Iris pigment epithelial cell (primary cell): ENCODE results near the gene MAP2K7.
"Not testable (repeated sequence)": the region's sequence is repeated elsewhere in the genome, so short reads cannot be mapped to it uniquely, and the experiment has no call there.

Experiments used
- DNase-seq: peaks from one replicate; pipeline ENCODE4 v3.0.0-alpha.2; 2011; ENCODE audit warnings: low read depth

The MAP2K7 gene

DNA sequence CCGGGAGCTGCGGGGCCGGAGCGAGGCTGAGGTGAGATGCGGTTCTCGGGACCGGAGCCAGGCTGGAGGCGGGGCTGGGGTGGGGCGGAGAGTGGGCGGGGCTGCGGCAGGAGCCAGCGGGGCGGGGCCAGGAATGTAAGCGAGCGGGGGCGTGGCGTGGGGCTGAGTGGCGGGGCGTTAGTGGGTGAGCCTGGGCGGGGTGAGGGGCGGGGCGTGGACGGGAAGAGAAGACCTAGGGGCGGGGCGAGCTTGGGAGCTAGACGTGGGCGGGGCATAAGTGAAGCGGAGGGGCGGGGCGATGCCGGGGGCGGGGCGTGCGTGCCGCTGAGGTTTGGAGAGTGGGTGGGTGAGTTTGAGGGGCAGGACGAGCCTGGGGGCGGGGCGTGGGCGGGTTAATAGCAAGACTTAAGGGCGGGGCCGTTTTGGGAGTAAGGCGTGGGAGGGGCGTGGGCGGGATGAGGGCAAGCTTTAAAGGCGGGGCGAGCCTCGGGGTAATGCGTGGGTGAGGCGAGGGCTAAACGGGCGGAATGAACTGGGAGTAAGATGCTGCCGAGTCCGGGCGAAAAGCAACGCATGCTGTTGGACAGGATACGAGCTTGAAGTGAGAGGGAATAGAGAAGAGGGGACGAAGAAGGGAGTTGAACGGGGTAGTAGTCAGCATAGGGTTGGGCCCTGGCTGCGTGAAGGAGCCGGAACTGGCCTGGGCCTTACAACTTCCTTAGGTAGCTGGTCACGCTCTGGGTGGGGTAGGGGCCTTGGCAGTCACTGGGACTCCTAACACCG lies 17.0 kb downstream of the MAP2K7 start:
- peak; percentile 96 for DNase-seq

DNA sequence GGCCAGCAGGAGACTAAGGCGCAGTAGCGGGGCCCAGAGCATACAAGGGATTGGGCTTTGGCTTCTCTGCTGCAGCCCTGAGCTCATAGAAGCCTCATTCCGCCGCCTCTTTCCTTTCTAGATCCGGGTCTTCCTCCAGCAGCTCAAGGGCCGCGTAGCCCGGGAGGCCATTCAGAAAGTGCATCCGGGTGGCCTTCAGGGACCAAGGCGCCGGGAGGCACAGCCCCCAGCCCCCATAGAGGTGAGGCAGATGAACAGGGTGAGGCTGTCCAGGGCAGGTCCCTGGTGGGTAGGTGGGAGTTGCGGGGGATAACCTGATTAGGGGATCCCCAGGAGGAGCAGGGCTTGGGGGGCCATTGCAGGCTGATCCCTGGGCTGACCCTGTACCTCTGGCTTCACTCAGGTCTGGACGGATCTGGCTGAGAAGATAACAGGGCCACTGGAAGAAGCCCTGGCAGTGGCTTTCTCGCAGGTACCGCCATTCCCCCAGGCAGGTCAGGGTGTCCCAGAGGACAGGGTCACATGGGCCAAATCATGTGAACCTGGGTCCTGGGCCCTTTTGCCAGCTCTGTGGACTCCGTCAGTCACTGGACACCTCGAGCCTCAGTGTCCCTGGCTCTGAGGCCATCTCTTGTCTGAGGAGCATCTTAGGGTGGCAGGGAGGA lies 17.8 kb downstream of the MAP2K7 start:
- DNase-seq, result no peak

DNA sequence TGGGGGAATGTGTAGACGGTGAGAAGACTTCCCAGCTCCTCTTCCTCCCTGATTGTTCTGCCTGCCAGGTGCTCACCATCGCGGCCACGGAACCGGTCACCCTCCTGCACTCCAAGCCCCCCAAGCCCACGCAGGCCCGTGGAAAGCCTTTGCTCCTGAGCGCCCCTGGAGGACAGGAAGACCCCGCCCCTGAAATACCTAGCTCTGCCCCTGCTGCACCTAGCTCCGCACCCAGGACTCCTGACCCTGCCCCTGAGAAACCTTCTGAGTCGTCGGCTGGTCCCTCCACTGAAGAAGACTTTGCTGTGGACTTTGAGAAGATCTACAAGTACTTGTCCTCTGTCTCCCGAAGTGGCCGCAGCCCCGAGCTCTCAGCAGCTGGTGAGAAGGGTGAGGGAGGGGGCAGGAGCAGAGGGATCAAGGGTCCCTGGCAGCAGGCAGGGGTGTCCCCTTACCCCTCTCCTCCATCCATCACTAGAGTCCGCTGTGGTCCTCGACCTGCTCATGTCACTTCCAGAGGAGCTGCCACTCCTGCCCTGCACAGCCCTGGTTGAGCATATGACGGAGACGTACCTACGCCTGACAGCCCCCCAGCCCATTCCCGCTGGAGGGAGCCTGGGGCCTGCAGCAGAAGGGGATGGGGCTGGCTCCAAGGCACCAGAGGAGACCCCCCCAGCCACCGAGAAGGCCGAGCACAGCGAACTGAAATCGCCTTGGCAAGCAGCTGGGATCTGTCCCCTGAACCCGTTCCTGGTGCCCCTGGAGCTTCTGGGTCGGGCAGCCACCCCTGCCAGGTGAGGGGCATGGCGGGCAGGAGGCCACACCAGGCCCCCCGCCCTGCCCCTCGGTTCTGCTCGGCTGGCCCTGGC lies 18.5 kb downstream of the MAP2K7 start:
- DNase-seq, result no peak

DNA sequence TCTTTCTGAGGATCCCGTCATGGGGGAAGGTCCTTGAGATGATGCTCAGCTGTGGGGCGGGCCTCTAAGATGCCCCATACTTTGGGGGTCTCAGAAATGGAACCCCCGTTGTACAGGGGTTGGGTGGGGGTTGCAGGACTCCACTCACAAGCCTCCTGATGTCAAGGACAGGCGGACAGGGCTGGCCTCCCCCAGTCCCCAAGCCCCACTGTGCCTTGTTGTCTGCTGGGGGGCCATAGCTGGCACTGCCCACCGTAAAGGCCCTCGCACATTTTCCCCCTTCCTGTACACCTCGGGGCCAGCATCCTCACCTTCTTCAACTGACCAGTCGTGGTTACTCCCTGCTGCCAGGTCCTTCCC lies 19.1 kb downstream of the MAP2K7 start:
- no peak for DNase-seq

DNA sequence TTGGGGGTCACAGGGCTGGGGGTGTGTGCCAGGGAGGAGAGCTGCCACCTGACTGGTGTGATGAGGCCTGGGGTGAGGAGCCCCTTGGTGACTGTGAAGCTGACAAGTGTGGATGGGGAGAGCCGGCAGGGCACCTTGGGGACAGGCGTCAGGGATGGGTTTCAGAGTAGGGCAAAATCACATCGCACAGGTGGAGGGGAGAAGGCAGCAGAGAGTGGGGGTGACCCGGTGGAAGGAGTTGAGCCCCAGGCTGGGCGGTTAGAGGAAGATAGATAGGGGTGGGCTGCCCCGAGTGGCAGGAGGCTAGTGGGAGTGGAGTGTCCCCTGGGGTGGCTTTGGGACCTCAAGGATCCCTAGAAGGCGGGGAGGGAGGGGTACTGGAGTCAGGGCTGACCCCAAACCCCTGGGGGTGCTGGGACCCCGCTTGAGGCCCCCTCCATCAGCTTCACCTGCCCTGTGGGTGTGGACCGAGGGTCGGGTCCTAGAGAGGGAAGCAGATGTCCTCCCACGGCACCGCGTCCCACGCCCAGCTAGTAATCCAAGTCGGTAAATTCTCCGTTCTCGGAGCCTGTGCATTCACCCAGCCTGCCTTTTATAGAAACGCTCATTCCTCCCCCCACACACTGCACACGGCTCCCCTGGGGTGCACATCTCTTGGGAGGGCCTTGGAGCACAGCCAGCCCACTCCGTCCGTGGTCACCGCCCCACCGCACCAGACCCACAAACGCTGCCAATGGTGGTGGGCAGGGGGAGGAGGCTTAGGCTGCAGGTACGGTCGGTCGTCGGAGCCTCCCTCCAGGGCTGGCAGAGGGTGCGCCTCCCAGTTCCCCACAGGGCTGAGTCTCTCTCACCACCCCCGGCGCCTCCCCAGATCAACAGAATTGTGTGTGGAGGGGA lies 19.9 kb downstream of the MAP2K7 start:
- DNase-seq, result no peak

DNA sequence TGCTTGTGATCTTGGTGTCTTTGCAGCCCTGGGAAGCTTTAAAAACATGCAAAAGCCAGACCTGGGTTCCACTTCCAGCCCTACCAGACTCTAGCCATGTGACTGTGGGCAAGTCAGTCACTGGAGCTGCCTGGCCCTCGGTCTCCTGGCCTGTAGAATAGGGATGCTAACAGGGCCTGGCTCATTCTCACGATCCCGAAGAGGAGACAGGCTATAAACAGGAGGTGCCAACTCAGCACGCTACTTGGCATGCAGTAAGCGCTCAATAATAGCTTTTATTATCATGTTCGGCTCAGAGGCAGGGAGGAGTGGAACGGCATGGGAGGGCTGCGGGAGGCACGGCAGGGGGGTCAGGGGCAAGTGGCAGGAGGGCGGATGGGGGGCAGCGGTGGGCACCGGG lies 20.6 kb downstream of the MAP2K7 start:
- DNase-seq, result no peak

DNA sequence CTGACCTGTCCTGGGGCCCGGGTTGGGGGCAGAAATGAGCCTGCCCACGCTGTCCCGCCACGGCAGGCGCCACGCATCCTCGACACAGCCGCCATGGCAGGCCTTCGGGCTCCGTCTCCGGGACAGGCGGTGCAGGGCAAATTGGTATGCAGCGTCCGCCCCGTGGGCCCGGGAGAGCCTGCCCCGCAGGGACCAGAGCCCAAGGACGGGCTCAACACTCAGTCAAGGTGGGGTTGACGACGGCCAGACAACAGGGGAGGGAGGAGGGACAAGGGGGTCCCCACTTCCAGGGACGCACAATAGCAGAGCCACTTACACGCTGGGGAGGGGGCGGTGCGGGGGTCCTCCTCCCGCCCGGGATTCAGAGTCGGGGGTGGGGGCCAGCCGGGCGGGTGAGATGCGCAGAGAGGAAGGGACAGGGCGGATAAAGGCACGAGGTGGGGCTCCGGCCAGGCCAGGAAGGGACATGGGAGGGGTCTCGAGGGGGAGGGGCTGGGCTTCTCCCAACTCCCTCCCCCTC lies 21.0 kb downstream of the MAP2K7 start:
- no peak for DNase-seq

DNA sequence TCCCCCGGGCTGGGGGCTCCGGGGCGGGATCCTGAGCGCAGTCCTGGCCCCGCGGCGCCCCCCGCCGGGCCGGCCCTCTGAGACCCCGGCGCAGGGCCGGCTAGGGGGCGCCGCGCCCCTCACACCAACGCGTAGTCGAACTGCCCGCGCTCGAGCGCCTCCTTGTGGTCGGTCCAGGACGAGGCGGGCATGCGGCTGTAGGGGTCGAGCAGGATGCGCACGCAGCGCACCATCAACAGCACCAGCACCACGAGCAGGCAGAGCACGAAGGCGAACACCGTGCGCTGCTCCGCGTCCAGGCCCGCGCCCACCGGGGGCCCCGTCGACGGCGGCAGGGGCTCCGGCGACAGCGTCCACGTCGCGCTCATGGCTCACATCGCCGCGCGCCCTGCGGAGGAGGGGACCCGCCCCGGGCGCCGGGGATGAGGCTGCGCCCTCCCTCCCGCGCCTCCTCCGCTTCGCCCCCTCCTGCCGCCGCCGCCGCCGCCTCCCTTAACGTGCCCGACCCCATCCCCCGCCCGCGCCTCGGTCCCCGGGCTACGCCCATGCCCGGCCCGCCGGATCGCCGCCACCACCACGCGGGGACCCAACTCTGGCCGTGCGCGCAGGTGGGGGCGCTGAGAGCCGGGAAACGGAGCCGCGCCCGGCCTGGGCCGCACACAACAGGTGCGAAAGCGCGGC lies 21.6 kb downstream of the MAP2K7 start:
- peak; percentile 54 for DNase-seq

DNA sequence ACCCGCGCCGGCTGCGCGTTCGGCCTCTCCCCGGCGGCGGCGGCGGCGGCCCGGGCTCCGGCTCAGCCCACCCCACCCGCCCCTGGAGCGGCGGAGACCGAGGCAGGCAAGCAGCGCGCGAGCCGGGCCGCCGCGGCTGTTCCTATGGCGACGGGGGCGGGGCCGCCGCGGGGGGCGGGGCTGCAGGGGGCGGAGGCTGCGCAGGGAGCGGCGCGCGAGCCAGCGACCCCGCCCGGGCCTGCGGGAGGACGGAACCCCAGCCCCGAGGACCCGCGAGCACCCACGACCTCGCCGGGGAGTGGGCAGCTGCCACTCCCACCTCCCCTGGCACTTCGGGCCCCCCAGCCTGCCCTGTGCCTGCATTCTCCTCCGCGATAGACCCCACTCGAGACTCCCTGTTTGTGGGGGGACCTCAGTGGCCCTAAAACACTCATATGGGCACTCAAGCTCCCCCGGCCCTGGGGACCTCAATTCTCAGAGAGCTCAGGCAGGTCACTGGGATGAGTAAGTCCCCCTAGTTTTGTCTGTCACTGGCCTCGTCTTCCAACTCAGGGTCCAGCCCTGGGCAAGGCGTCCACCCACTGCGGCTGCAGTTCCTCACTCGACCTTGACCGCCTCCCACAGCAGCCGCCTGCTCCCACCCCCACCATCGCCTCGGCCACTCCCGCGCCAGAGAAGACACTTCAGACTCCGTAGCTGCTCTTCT lies 22.5 kb downstream of the MAP2K7 start, which contains the start of gene CTXN1:
TSS of gene CTXN1 (minus strand) at position 115 of the 706 bp plus-strand sequence. CDS start 597 bp downstream, outside the sequence.
- DNase-seq, result peak; percentile 36

DNA sequence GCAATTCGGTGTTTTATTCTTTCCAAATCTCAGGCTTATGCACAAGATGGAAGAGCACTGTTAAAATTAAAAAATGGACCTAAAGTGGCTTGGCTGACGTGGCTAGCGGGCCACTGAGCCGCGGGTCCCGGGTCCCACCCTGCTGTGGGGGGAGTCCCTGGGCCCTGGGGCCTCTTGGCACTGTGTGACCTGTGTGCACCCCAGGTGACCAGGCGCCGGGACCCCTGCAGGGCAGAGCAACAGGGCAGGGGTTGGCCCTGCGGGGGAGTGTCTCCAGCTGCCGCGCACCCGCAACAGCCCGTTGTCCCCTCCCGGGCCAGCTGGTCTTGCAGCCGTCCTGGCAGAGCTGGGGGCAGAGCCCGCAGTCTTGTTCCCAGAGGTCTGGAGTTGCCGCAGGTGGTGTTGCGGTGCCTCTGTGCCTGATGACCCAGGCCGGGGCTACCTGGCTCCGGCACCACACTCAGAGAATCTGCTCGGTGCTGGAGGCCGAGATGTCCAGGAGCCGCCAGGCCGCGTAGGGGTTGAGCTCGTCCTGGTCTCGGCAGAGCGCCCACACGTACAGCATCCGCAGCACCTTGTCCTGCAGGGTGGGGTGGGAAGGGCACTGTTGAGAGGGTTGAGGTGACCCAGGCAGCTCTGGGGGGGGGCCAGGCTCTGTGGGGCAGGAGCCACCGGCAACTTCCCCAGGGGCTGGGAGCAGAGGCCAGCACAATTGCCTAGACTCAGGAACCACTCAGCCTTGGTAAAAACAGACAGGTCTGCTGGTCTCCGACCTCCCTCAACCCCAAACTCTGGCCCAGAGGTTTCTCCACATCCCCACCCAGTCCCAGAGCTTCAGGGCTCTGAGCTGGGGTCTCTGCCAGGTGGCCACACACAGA lies 23.3 kb downstream of the MAP2K7 start:
- no peak for DNase-seq

GRCh38 chr19:7927605-7928333 lies 24.1 kb downstream of the MAP2K7 start:
- no peak for DNase-seq

DNA sequence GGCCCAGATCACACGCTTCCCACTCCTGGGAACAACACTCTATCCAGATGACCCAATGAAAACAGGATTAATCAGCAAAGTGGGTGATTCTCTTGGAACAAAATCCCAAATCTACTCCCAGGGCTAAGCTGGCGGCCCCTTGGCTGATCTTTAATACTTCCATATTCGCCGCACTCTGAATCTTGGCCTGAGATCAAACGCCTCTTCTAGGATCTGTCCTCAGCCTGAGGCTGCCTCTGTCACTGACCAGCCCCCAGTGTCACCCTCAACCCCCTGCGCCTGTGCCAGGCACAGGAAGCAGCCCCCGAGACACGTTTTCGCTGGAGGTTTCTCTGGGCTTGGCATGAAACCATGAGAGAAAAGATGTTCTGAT lies 24.6 kb downstream of the MAP2K7 start:
- no peak for DNase-seq

- DNase-seq, result peak; percentile 82
Observed at GRCh38 chr19:7928741-7929701, 25.3 kb downstream of the MAP2K7 start.

DNA sequence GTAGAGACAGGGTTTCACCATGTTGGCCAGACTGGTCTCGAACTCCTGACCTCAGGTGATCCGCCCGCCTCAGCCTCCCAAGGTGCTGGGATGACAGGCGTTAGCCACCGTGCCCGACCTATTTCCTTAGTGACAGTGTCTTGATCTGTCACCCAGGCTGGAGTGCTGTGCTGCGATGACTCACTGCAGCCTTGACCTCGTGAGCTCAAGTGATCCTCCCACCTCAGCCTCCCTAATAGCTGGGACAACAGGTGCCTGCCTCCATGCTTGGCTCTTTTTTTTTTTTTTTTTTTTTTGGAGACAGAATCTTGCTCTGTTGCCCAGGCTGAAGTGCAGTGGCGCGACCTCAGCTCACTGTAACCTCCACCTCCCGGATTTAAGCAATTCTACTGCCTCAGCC lies 26.4 kb downstream of the MAP2K7 start:
- not testable (repeated sequence) for DNase-seq

GRCh38 chr19:7930765-7931164 lies 27.1 kb downstream of the MAP2K7 start:
- no peak for DNase-seq

DNA sequence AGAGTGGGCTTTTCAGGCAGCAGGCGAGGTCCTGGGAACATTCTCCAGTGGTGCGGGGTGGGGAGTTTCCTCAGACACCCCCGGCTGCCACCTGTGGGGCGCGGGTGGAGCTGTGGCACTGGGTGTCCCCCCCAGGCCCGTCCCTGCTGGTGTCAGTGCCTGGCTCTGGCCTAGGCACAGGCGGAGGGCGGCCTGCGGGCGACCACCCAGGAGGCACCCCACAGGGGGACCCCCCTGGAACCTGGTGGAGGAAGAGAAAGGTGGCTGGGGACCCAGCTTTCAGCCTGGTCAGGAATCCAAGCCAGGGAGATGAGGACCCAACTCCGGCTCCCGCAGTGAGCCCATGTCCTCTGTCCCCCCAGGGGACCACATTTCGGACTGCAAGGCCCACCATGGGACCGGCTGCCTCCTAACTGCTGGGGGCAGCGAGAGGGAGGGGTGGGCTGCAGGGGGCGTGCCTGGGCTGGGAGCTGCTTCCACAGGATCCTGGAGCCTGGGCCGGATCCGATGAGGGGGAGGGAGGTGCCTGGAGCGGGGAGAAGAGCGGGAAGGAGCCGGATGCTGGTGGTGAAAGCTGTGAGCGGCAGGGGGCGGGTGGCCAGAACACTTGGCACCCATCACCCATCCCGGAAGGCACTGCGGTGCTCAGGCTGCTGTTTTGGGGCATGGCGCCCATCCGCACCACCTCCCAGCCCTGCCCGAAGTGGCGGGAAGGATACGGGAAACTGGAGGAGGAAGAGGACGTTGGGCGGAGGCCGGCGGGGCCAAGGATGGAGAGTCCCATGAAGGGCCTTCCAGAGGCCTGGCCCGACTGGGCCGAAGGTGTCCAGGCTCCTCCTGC lies 27.8 kb downstream of the MAP2K7 start:
- no peak for DNase-seq
